HCT116 (cell line): ENCODE results near the gene FBXL7. TPM values are rescaled to one million over a fixed set of nuclear protein-coding genes. Genes with fewer than 3 reads are reported as not detected.

Experiments used
- ATAC-seq: fragments of 200-7000 bp; cut with Tn5 transposase; 2 replicates; pipeline ENCODE4 v1.9.1; 2020; ENCODE audit warnings: mild to moderate bottlenecking, moderate library complexity
- BruUV-seq: library from RNA; stranded (reverse); fragments of 400-500 nt; replicated peaks from 2 replicates; lab custom pipeline; 2021; lab: Mats Ljungman, UMichigan
- CTCF ChIA-PET: fragments of 300-600 bp; sonication (Branson Sonifier 250); formaldehyde crosslinking; loops from one replicate; lab custom pipeline; 2021; ENCODE audit warnings: antibody characterized with exemption; lab: Charles Lee
- POLR2A ChIA-PET: fragments of 300-600, 350-600 bp; sonication (Branson Sonifier 250); formaldehyde crosslinking; loops from one replicate; lab custom pipeline; 2021; ENCODE audit warnings: antibody characterized with exemption; lab: Charles Lee
- RAD21 ChIA-PET, 2 experiments: fragments of 300-600 bp; sonication (Branson Sonifier 250); formaldehyde crosslinking; loops; one replicate each; lab custom pipeline; 2023; ENCODE audit warnings: low total read pairs in 2 of 2; ENCODE audit not compliant: uncharacterized antibody in 2 of 2, unreplicated experiment in 2 of 2, low non-redundant PET in 1 of 2; lab: Charles Lee
- DNase-seq: peaks from one replicate; pipeline ENCODE4 v3.0.0-alpha.2; 2010; ENCODE audit warnings: low read depth, low spot score
- H2AFZ ChIP-seq: fragments of 200-600 bp; shearing (Covaris generic), sonication (generic); 2 replicates; pipeline ENCODE4 v1.6.1; 2017; ENCODE audit warnings: low read depth, mixed run types, mixed read lengths, antibody characterized with exemption, low read length; ENCODE audit not compliant: poor library complexity, severe bottlenecking
- H3K27ac ChIP-seq: 2 replicates; pipeline ENCODE4 v1.5.1; 2012; ENCODE audit warnings: low read depth, low read length
- H3K27me3 ChIP-seq: fragments of 200-600 bp; sonication (generic); 2 replicates; pipeline ENCODE4 v1.6.1; 2016; ENCODE audit warnings: mixed run types, low read length, mixed read lengths; ENCODE audit not compliant: insufficient read depth
- H3K36me3 ChIP-seq, 2 experiments: fragments of 200-500 bp in 1 of 2; fragments of 200-600 bp in 1 of 2; sonication (Bioruptor generic) in 1 of 2; sonication (generic) in 1 of 2; 2 replicates each; pipeline versions ENCODE4 v1.5.1 to v1.6.1; 2014 to 2016; ENCODE audit warnings: low read length in 2 of 2, inconsistent platforms in 1 of 2, mixed read lengths in 1 of 2, mixed run types in 1 of 2; ENCODE audit not compliant: insufficient read depth in 2 of 2, control insufficient read depth in 1 of 2
- H3K4me1 ChIP-seq, 2 experiments: fragments of 200-600 bp in 1 of 2; sonication (generic) in 1 of 2; 2 replicates each; pipeline versions ENCODE4 v1.5.1 to v1.6.1; 2012 to 2017; ENCODE audit warnings: low read length in 2 of 2, inconsistent platforms in 1 of 2, mild to moderate bottlenecking in 1 of 2, mixed read lengths in 1 of 2, mixed run types in 1 of 2, moderate library complexity in 1 of 2; ENCODE audit not compliant: insufficient read depth in 2 of 2, control insufficient read depth in 1 of 2
- H3K4me2 ChIP-seq: fragments of 200-600 bp; sonication (generic); 2 replicates; pipeline ENCODE4 v1.6.1; 2017; ENCODE audit warnings: mixed run types, low read length, mixed read lengths
- H3K4me3 ChIP-seq, 2 experiments: fragments of 200-600 bp in 1 of 2; sonication (generic) in 1 of 2; replicated peaks in 1 of 2; 2 replicates each; pipeline ENCODE4 v1.5.1; 2011 to 2016; ENCODE audit warnings: low read length in 2 of 2, control low read depth in 1 of 2, low read depth in 1 of 2, mild to moderate bottlenecking in 1 of 2, mixed read lengths in 1 of 2, mixed run types in 1 of 2
- H3K79me2 ChIP-seq: fragments of 200-600 bp; sonication (generic); 2 replicates; pipeline ENCODE4 v1.6.1; 2017; ENCODE audit warnings: mild to moderate bottlenecking, mixed run types, low read length, moderate library complexity, mixed read lengths; ENCODE audit not compliant: insufficient read depth
- H3K9ac ChIP-seq: fragments of 200-600 bp; sonication (generic); 2 replicates; pipeline ENCODE4 v1.6.1; 2016; ENCODE audit warnings: low read length, mixed read lengths
- H3K9me2 ChIP-seq: fragments of 200-600 bp; sonication (generic), shearing (Covaris generic); 2 replicates; pipeline ENCODE4 v1.6.1; 2017; ENCODE audit warnings: mixed run types, mild to moderate bottlenecking, moderate library complexity; ENCODE audit not compliant: insufficient read depth
- H3K9me3 ChIP-seq, 2 experiments: fragments of 200-500 bp in 1 of 2; fragments of 200-600 bp in 1 of 2; sonication (Bioruptor generic) in 1 of 2; sonication (generic) in 1 of 2; 2 replicates each; pipeline ENCODE4 v1.6.1; 2014 to 2017; ENCODE audit warnings: low read length in 2 of 2, mixed read lengths in 2 of 2, inconsistent platforms in 1 of 2, low read depth in 1 of 2, mild to moderate bottlenecking in 1 of 2, mixed run types in 1 of 2, moderate library complexity in 1 of 2; ENCODE audit not compliant: control insufficient read depth in 1 of 2, insufficient read depth in 1 of 2
- H4K20me1 ChIP-seq: fragments of 200-600 bp; sonication (generic), shearing (Covaris generic); 2 replicates; pipeline ENCODE4 v1.6.1; 2017; ENCODE audit warnings: mixed run types, mild to moderate bottlenecking, moderate library complexity; ENCODE audit not compliant: insufficient read depth
- ATF3 ChIP-seq: IDR thresholded peaks from 2 replicates; pipeline ENCODE4 v1.6.1; 2012
- ELF1 ChIP-seq: IDR thresholded peaks from 2 replicates; pipeline ENCODE4 v1.6.1; 2012; ENCODE audit warnings: low read depth, borderline replicate concordance
- EZH2 ChIP-seq: fragments of 200-600 bp; sonication (generic); IDR thresholded peaks from 2 replicates; pipeline ENCODE4 v1.6.1; 2017; ENCODE audit warnings: antibody characterized with exemption, mixed run types
- FOSL1 ChIP-seq: IDR thresholded peaks from 2 replicates; pipeline ENCODE4 v1.6.1; 2012; ENCODE audit warnings: low read depth
- MAX ChIP-seq: IDR thresholded peaks from 2 replicates; pipeline ENCODE4 v1.6.1; 2012
- POLR2AphosphoS5 ChIP-seq: IDR thresholded peaks from 2 replicates; pipeline ENCODE4 v1.6.1; 2011; ENCODE audit warnings: mild to moderate bottlenecking, low read depth, low read length, moderate library complexity
- RAD21 ChIP-seq: IDR thresholded peaks from 2 replicates; pipeline ENCODE4 v1.6.1; 2012; ENCODE audit warnings: low read depth, mild to moderate bottlenecking
- ZBTB33 ChIP-seq: IDR thresholded peaks from 2 replicates; pipeline ENCODE4 v1.6.1; 2011; ENCODE audit warnings: mild to moderate bottlenecking, low read length, moderate library complexity; ENCODE audit not compliant: insufficient replicate concordance; ENCODE audit errors: extremely low read depth
- intact Hi-C: fragments of 100-400 bp; cut with micrococcal nuclease; formaldehyde crosslinking; loops from 2 replicates; pipeline ENCODE4 v1.10.0; 2022
- total RNA-seq: library from RNA; stranded (reverse); gene quantifications from one replicate; pipeline ENCODE4 v1.2.1, GENCODE V29; 2021; ENCODE audit not compliant: unreplicated experiment

The FBXL7 gene
- total RNA-seq, 1 experiment from 2014 or later: 0.05 TPM

- TF ChIP-seq ATF3 (no peak), MAX (no peak), ZBTB33 (no peak), RAD21 (no peak), POLR2AphosphoS5 (no peak), ELF1 (no peak), FOSL1 (no peak), EZH2 (no peak)
- H3K4me3 ChIP-seq: no peak overlapping the region
- no peaks in the 10 kb centered on the region for H3K4me1 ChIP-seq
- H3K79me2 ChIP-seq: no peaks in the 10 kb centered on the region
- no peak for DNase-seq
- no peak overlapping the region for H2AFZ ChIP-seq
- H3K4me2 ChIP-seq: no peak overlapping the region
- ATAC-seq: no peak
- H3K36me3 ChIP-seq: no peaks in the 10 kb centered on the region
- CTCF ChIA-PET: no interaction called here
- RAD21 ChIA-PET: no interaction called here
- H3K27ac ChIP-seq: no peak overlapping the region
- no peaks in the 10 kb centered on the region for H4K20me1 ChIP-seq
- BruUV-seq: no TSS peak
- H3K9me2 ChIP-seq: no peaks in the 10 kb centered on the region
- intact Hi-C loops: no loop called here
- no peak overlapping the region for H3K9ac ChIP-seq
- H3K27me3 ChIP-seq: no peaks in the 10 kb centered on the region
- H3K9me3 ChIP-seq: peaks cover 0 to 16% of the 10 kb centered on the region in 2 experiments; a peak in 2 of 4 replicates
- POLR2A ChIA-PET: no interaction called here
Observed at GRCh38 chr5:15932066-15932465, 432.1 kb downstream of the FBXL7 start.
